Activated CD4-positive, alpha-beta T cell treated with anti-CD3 and anti-CD28 coated beads, Interleukin-2, amount 10 ng/mL, durations not matched to agents 7 days and 5 days (primary cell): Measurements from ENCODE around the gene STRA8. TPM values are rescaled to one million over a fixed set of nuclear protein-coding genes. Genes with fewer than 3 reads are reported as not detected.

ENCODE experiments used
- CTCF ChIA-PET: fragments of 350-600 bp; sonication (Branson Sonifier 250); formaldehyde crosslinking; loops from one replicate; lab custom pipeline; 2021; ENCODE audit warnings: antibody characterized with exemption; lab: Charles Lee
- POLR2A ChIA-PET: fragments of 350-600 bp; sonication (Branson Sonifier 250); formaldehyde crosslinking; loops from one replicate; lab custom pipeline; 2021; ENCODE audit warnings: antibody characterized with exemption; lab: Charles Lee
- DNase-seq: peaks from one replicate; pipeline ENCODE4 v3.0.0-alpha.2; 2020
- H3K27ac Mint-ChIP-seq: one replicate; pipeline ENCODE4 v1.8.0; 2021; ENCODE audit warnings: mild to moderate bottlenecking, moderate library complexity, mixed read lengths
- H3K27me3 Mint-ChIP-seq: one replicate; pipeline ENCODE4 v1.8.0; 2021; ENCODE audit warnings: mixed read lengths
- H3K36me3 Mint-ChIP-seq: one replicate; pipeline ENCODE4 v1.8.0; 2021; ENCODE audit warnings: low read depth, mixed read lengths
- H3K4me1 Mint-ChIP-seq: one replicate; pipeline ENCODE4 v1.8.0; 2021; ENCODE audit warnings: mixed read lengths
- H3K4me3 Mint-ChIP-seq: one replicate; pipeline ENCODE4 v1.8.0; 2021; ENCODE audit warnings: mild to moderate bottlenecking, moderate library complexity, mixed read lengths
- H3K9me3 Mint-ChIP-seq: one replicate; pipeline ENCODE4 v1.8.0; 2021; ENCODE audit warnings: mixed read lengths
- total RNA-seq, 2 experiments: library from RNA; stranded (reverse); gene quantifications; one replicate each; pipeline ENCODE4 v1.2.3, GENCODE V29; 2021

Gene STRA8
- total RNA-seq, 2 experiments from 2014 or later: not detected

DNA sequence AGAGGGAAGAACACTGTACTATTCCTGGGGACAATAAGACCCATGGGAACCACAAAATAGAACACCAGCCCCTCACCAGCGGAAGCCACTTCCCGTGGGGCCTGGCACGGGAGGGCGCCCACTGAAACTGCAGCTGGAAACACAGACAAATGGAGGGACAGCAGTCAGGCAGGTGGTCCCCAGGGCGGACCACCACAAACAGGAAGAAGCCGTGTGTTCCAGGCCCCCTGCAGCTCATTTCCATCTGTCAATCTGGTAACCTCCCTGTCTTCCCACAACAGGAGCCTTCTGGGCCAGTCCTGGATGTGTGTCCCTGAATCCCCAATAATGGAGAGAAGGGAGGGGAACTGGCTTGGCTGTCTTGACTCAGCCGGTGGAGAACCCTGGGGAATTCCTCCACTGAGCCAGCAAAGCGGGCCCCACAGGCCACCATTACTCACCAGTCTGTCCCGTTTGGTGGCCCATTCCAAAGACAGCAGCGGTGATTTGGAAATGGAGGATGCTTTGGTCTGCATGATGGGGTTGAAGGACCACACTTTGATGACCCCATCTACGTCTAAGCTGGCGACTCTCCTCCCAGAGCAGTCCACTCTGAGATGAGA, 39.0 kb upstream of the STRA8 start:
- Mint-ChIP-seq H3K36me3 (peaks cover 28% of the 10 kb centered on the region), H3K27me3 (no peaks in the 10 kb centered on the region), H3K4me1 (no peaks in the 10 kb centered on the region), H3K4me3 (no peak overlapping the region), H3K9me3 (no peaks in the 10 kb centered on the region), H3K27ac (no peak overlapping the region)
- ChIA-PET CTCF (interaction anchor here (2.3 kb wide), 1 partner anchor 17 kb away, joined by 5 read pairs; the partner anchor contains the start of gene WDR91), POLR2A (no interaction called here)
- no peak for DNase-seq

- Mint-ChIP-seq H3K4me1 (no peaks in the 10 kb centered on the region), H3K27me3 (no peaks in the 10 kb centered on the region), H3K36me3 (peaks cover 24% of the 10 kb centered on the region), H3K4me3 (no peak overlapping the region), H3K9me3 (no peaks in the 10 kb centered on the region), H3K27ac (no peak overlapping the region)
- ChIA-PET POLR2A (no interaction called here), CTCF (interaction anchor here (1.3 to 2.3 kb wide), 2 partner anchors 12 to 16 kb away, joined by 3 to 5 read pairs; partner anchors contain the start of gene WDR91)
- DNase-seq: no peak
Measured at GRCh38 chr7:135195156-135195555, 38.5 kb upstream of the STRA8 start.

- ChIA-PET CTCF (interaction anchor here (0.6 to 1.3 kb wide), 4 partner anchors 13 to 38 kb away, joined by 3 to 4 read pairs (median 3); no protein-coding TSS in a partner anchor), POLR2A (no interaction called here)
- Mint-ChIP-seq H3K27ac (no peak overlapping the region), H3K27me3 (no peaks in the 10 kb centered on the region), H3K9me3 (no peaks in the 10 kb centered on the region), H3K4me1 (no peaks in the 10 kb centered on the region), H3K36me3 (peaks cover 24% of the 10 kb centered on the region), H3K4me3 (no peak overlapping the region)
- no peak for DNase-seq
Measured at GRCh38 chr7:135195968-135196629, 37.5 kb upstream of the STRA8 start.

DNA sequence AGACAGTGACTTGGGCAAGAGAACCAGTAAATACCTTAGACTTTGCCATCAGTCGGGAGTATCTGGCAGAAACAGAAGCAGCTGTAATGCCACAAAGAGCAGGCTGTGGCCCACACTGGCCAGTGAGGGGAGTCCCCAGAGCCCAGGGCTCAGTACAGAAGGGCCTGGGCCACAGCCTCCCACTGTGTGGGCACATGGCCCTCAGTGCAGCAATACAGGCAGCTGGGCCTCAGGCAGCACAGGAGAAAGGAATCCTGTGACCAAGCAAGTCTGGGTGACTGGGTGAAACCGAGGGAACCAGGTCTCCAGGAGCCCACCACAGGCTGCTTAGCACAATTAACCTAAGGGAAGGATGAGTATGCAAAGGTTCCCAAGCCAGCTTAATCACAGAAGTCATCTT, 36.3 kb upstream of the STRA8 start:
- no peak for DNase-seq
- H3K4me1 Mint-ChIP-seq: no peaks in the 10 kb centered on the region
- H3K36me3 Mint-ChIP-seq: peaks cover 25% of the 10 kb centered on the region
- CTCF ChIA-PET: interaction anchor here (1.0 to 1.3 kb wide), 2 partner anchors 9 to 211 kb away, joined by 3 read pairs; partner anchors contain the start of gene AGBL3
- no peak overlapping the region for H3K4me3 Mint-ChIP-seq
- H3K27me3 Mint-ChIP-seq: no peaks in the 10 kb centered on the region
- no peak overlapping the region for H3K27ac Mint-ChIP-seq
- no peaks in the 10 kb centered on the region for H3K9me3 Mint-ChIP-seq
- POLR2A ChIA-PET: no interaction called here

DNA sequence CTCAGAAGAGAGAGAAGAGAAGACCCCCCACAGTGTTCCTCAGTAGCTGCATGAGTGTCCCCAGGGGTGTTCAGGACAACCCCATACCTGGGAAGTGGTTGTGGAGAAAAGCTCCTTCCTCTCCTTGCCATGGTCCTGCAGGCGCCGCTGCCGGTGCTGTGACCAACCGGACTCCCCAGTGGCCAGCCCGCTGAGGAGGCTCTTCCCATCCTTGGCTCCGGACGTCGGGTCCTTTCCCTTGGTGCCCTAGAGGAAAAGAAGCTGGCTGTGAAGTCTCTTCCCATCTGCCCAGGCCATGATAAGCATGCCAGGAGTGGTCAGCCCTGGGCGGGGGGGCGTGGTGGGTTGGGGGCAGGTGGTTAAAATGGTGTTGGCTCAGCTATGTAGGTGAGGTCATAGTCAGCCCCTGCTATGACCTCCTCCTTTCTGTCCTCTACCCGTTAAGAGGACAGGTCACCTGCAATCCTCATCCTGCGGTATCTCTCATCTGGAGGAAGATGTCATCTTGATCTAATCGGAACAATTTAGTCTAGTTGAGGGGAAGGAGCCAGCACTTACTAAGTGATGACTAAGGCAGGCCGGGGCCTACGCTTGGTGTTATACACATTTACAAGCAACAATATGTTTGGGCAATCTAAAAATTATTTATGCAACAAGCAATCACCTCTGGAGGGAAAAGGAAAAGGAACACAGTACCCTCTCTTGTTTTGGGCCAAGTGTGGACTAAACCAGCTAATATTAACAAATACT, 35.6 kb upstream of the STRA8 start:
- POLR2A ChIA-PET: interaction anchor here (0.6 kb wide), 1 partner anchor 10 kb away, joined by 3 read pairs; no protein-coding TSS in a partner anchor

GRCh38 chr7:135199439-135199838, 34.2 kb upstream of the STRA8 start:
- peaks cover 6% of the 10 kb centered on the region for H3K4me1 Mint-ChIP-seq
- peaks cover 27% of the 10 kb centered on the region for H3K36me3 Mint-ChIP-seq
- ChIA-PET CTCF (no interaction called here), POLR2A (no interaction called here)
- H3K27me3 Mint-ChIP-seq: no peaks in the 10 kb centered on the region
- no peaks in the 10 kb centered on the region for H3K9me3 Mint-ChIP-seq
- no peak for DNase-seq
- H3K4me3 Mint-ChIP-seq: no peak overlapping the region
- no peak overlapping the region for H3K27ac Mint-ChIP-seq

More for the DNA sequence above, 35.6 kb upstream of the STRA8 start:
- Mint-ChIP-seq H3K36me3 (peaks cover 24% of the 10 kb centered on the region), H3K9me3 (no peaks in the 10 kb centered on the region), H3K4me1 (no peaks in the 10 kb centered on the region), H3K4me3 (no peak overlapping the region), H3K27me3 (no peaks in the 10 kb centered on the region), H3K27ac (no peak overlapping the region)
- no peak for DNase-seq
- CTCF ChIA-PET: interaction anchor here (1.0 to 1.3 kb wide), 3 partner anchors 8 to 212 kb away, joined by 3 to 4 read pairs (median 3); partner anchors contain the start of genes AGBL3 and CYREN

DNA sequence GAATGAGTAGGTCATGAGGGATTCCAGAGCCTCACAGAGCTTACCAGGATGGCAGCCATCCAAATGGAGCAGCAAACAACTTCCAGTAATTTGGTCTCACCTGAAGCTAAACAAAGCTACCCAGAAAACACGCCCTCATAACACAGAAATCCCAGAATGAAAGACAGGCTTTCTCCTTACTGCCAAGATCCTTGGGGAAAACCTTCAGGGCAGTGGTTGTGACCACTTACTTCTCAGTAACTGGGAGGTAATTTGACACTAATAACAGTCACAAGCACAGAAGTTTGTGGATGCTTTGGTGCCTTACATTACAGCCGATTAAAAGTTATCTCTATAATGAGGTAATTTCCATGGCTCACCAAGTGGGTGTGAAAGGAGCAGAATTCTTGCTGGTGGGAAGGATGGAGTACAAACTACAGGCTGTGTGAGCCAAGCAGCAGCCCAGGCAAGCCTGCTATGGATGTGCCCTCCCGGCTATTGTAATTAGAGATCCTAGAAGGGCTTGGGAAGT, 32.8 kb upstream of the STRA8 start:
- Mint-ChIP-seq H3K9me3 (no peaks in the 10 kb centered on the region), H3K4me3 (no peak overlapping the region), H3K27ac (no peak overlapping the region), H3K27me3 (no peaks in the 10 kb centered on the region), H3K36me3 (peaks cover 30% of the 10 kb centered on the region), H3K4me1 (peaks cover 6% of the 10 kb centered on the region)
- ChIA-PET CTCF (interaction anchor here (1.5 kb wide), 1 partner anchor 9 kb away, joined by 4 read pairs; no protein-coding TSS in a partner anchor), POLR2A (no interaction called here)
- no peak for DNase-seq

- Mint-ChIP-seq H3K9me3 (no peaks in the 10 kb centered on the region), H3K27ac (no peak overlapping the region), H3K4me3 (no peak overlapping the region), H3K36me3 (peaks cover 32% of the 10 kb centered on the region), H3K4me1 (peaks cover 6% of the 10 kb centered on the region), H3K27me3 (no peaks in the 10 kb centered on the region)
- no peak for DNase-seq
- POLR2A ChIA-PET: no interaction called here
- CTCF ChIA-PET: interaction anchor here (0.9 to 1.5 kb wide), 3 partner anchors 8 to 241 kb away, joined by 3 to 4 read pairs (median 3); no protein-coding TSS in a partner anchor
Measured at GRCh38 chr7:135201350-135201749, 32.3 kb upstream of the STRA8 start.

DNA sequence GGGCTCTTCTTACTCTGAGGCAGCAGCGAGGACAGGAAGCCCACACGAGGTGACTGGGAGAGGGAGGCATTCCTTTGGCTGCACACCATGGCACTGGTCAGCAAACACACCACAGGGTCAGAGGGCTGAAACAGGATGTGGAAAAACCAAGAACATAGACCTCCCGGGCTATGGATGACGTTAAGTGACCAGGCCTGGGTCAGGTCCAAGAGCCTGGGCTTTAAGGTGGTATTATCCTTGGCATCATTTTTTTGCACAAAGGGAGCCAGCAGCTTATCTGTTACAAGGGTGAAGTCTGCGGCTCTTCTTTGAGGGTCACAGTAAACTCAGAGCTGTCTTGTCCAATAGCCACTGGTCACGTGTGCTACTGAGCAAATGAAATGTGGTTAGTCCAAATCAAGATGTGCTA, 29.3 kb upstream of the STRA8 start:
- Mint-ChIP-seq H3K4me1 (peaks cover 20% of the 10 kb centered on the region), H3K4me3 (no peak overlapping the region), H3K27me3 (no peaks in the 10 kb centered on the region), H3K27ac (no peak overlapping the region), H3K9me3 (no peaks in the 10 kb centered on the region), H3K36me3 (peaks cover 21% of the 10 kb centered on the region)
- POLR2A ChIA-PET: no interaction called here
- CTCF ChIA-PET: interaction anchor here (0.7 to 2.1 kb wide), 5 partner anchors 13 to 579 kb away, joined by 3 to 7 read pairs (median 3); partner anchors contain the start of gene CYREN
- no peak for DNase-seq

- no peaks in the 10 kb centered on the region for H3K27me3 Mint-ChIP-seq
- H3K27ac Mint-ChIP-seq: no peak overlapping the region
- H3K4me1 Mint-ChIP-seq: peaks cover 23% of the 10 kb centered on the region
- H3K4me3 Mint-ChIP-seq: no peak overlapping the region
- peaks cover 20% of the 10 kb centered on the region for H3K36me3 Mint-ChIP-seq
- ChIA-PET POLR2A (no interaction called here), CTCF (interaction anchor here (0.7 to 2.1 kb wide), 6 partner anchors 14 to 580 kb away, joined by 3 to 7 read pairs (median 4); partner anchors contain the start of genes AGBL3 and CYREN)
- DNase-seq: no peak
- H3K9me3 Mint-ChIP-seq: no peaks in the 10 kb centered on the region
Measured at GRCh38 chr7:135204876-135205275, 28.8 kb upstream of the STRA8 start.

DNA sequence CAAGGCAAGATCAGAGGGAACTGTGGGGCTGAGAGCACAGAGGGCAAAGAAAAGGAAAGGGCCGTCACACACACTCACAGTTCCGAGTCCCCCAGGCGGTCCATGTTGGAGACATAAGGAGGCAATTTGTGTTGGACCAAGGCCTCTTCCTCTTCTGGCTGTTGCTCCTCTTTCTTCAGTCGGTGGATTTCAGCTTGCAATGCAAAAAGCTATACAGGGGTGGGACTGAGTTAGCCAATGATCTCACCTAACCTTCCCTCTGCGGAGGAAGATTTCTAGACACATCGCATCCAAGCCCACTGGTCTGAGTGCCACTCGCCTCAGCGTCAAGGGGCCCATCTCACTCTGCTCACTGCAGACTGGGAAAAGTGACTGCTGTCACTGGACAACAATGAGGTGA, 27.8 kb upstream of the STRA8 start:
- H3K4me1 Mint-ChIP-seq: peaks cover 31% of the 10 kb centered on the region
- no peaks in the 10 kb centered on the region for H3K27me3 Mint-ChIP-seq
- no peaks in the 10 kb centered on the region for H3K9me3 Mint-ChIP-seq
- H3K27ac Mint-ChIP-seq: no peak overlapping the region
- no peak for DNase-seq
- H3K36me3 Mint-ChIP-seq: peaks cover 20% of the 10 kb centered on the region
- CTCF ChIA-PET: interaction anchor here (1.2 to 2.1 kb wide), 5 partner anchors 8 to 220 kb away, joined by 3 to 7 read pairs (median 4); partner anchors contain the start of genes AGBL3 and CYREN
- no peak overlapping the region for H3K4me3 Mint-ChIP-seq
- POLR2A ChIA-PET: interaction anchor here (0.7 kb wide), 1 partner anchor 58 kb away, joined by 3 read pairs; the partner anchor contains the start of gene TMEM140

GRCh38 chr7:135206941-135207391, 26.7 kb upstream of the STRA8 start:
- Mint-ChIP-seq H3K27me3 (no peaks in the 10 kb centered on the region), H3K4me3 (no peak overlapping the region), H3K4me1 (peaks cover 36% of the 10 kb centered on the region), H3K36me3 (peaks cover 16% of the 10 kb centered on the region), H3K9me3 (no peaks in the 10 kb centered on the region), H3K27ac (no peak overlapping the region)
- ChIA-PET POLR2A (no interaction called here), CTCF (interaction anchor here (0.6 to 1.2 kb wide), 2 partner anchors 9 to 139 kb away, joined by 3 read pairs; no protein-coding TSS in a partner anchor)
- DNase-seq: no peak
